A549 (cell line): ENCODE measurements around the gene B3GNT8. TPM values are rescaled to one million over a fixed set of nuclear protein-coding genes. Genes with fewer than 3 reads are reported as not detected.
A peak's percentile ranks its signal among the peaks of the same experiment; 100 is the strongest.

ENCODE experiments used
- ATAC-seq, 2 experiments: fragments of 200-7000 bp in 1 of 2; fragments of >200 bp in 1 of 2; cut with Nextera tagmentation in 1 of 2; cut with Tn5 transposase in 1 of 2; 3 replicates each; pipeline versions ENCODE4 v1.8.0 to v1.9.1; 2018 to 2020; ENCODE audit warnings: mild to moderate bottlenecking in 1 of 2, moderate library complexity in 1 of 2
- CTCF ChIA-PET: fragments of 300-600 bp; sonication (Branson Sonifier 250); formaldehyde crosslinking; extraction: SDS; loops from one replicate; lab custom pipeline; 2021; ENCODE audit warnings: antibody characterized with exemption, inconsistent platforms; lab: Yijun Ruan, JAX
- POLR2A ChIA-PET: fragments of 350-600 bp; formaldehyde crosslinking; extraction: SDS; loops from one replicate; lab custom pipeline; 2021; ENCODE audit warnings: antibody characterized with exemption, inconsistent platforms; lab: Yijun Ruan, JAX
- DNase-seq, 2 experiments: peaks; one replicate each; pipeline versions ENCODE4 v3.0.0 to v3.0.0-alpha.2; 2011 to 2016; ENCODE audit warnings: low read depth in 1 of 2, low spot score in 1 of 2
- FAIRE-seq: peaks from 2 replicates; lab custom pipeline; 2011; peaks lifted over from hg19 to GRCh38; lab: Jason Lieb, UNC
- H3K27ac ChIP-seq, 2 experiments: fragments of >200 bp; sonication (Bioruptor Twin); formaldehyde crosslinking; 3 replicates each; pipeline ENCODE4 v1.5.1; 2016 to 2017
- H3K4me1 ChIP-seq: fragments of >200 bp; sonication (Bioruptor Twin); formaldehyde crosslinking; 3 replicates; pipeline ENCODE4 v1.6.1; 2016
- H3K4me2 ChIP-seq: fragments of >200 bp; sonication (Bioruptor Twin); formaldehyde crosslinking; 3 replicates; pipeline ENCODE4 v1.6.1; 2016
- H3K4me3 ChIP-seq: fragments of >200 bp; sonication (Bioruptor Twin); formaldehyde crosslinking; 3 replicates; pipeline ENCODE4 v1.5.1; 2016
- H3K9me3 ChIP-seq: fragments of >200 bp; sonication (Bioruptor Twin); formaldehyde crosslinking; 3 replicates; pipeline ENCODE4 v1.6.1; 2016
- CBX2 ChIP-seq: fragments of 200-600 bp; sonication (generic); IDR thresholded peaks from 2 replicates; pipeline ENCODE4 v1.6.1; 2016; ENCODE audit warnings: low read depth, mild to moderate bottlenecking, borderline replicate concordance
- CHD4 ChIP-seq: fragments of 200-600 bp; sonication (generic); IDR thresholded peaks from 2 replicates; pipeline ENCODE4 v1.6.1; 2016; ENCODE audit warnings: antibody characterized with exemption, mild to moderate bottlenecking, borderline replicate concordance
- HOXB5 ChIP-seq: fragments of 250-450 bp; sonication (Bioruptor Pico); IDR thresholded peaks from 2 replicates; pipeline ENCODE4 v1.5.0; 2020; ENCODE audit warnings: mild to moderate bottlenecking, moderate library complexity
- KDM5A ChIP-seq: fragments of 200-600 bp; sonication (generic); IDR thresholded peaks from 2 replicates; pipeline ENCODE4 v1.6.1; 2016; ENCODE audit warnings: antibody characterized with exemption, mild to moderate bottlenecking
- MAFK ChIP-seq: fragments of 450-650 bp; IDR thresholded peaks from 2 replicates; pipeline ENCODE4 v1.6.1; 2014; ENCODE audit not compliant: partially characterized antibody
- RAD21 ChIP-seq, 2 experiments: fragments of >200 bp in 1 of 2; sonication (Bioruptor Twin) in 1 of 2; formaldehyde crosslinking in 1 of 2; IDR thresholded peaks in 1 of 2; conservative IDR thresholded peaks in 1 of 2; 2 replicates in 1 of 2; 3 replicates in 1 of 2; pipeline ENCODE4 v1.6.1; 2012 to 2018; ENCODE audit warnings: inconsistent platforms in 1 of 2
- RCOR1 ChIP-seq: fragments of 150-350 bp; IDR thresholded peaks from 2 replicates; pipeline ENCODE4 v1.6.1; 2014; ENCODE audit warnings: antibody characterized with exemption, low read length, low read depth
- SMC3 ChIP-seq: fragments of >200 bp; sonication (Bioruptor Twin); formaldehyde crosslinking; IDR thresholded peaks from 3 replicates; pipeline ENCODE4 v1.6.1; 2018; ENCODE audit warnings: inconsistent platforms
- SREBF2 ChIP-seq: fragments of 450-650 bp; IDR thresholded peaks from 2 replicates; pipeline ENCODE4 v1.6.1; 2014; ENCODE audit warnings: mild to moderate bottlenecking, moderate library complexity
- TP53 ChIP-seq: fragments of 250-450 bp; sonication (Bioruptor Pico); IDR thresholded peaks from 2 replicates; pipeline ENCODE4 v1.5.0; 2021; ENCODE audit warnings: mild to moderate bottlenecking, moderate library complexity
- ZFP36 ChIP-seq: fragments of 450-650 bp; IDR thresholded peaks from 2 replicates; pipeline ENCODE4 v1.6.1; 2014; ENCODE audit warnings: borderline replicate concordance; ENCODE audit not compliant: partially characterized antibody
- WGBS: methylation state at CpG from one replicate; pipeline ENCODE4 v1.1.6; 2017; ENCODE audit errors: missing lambda C conversion rate; 5-methylcytosine and 5-hydroxymethylcytosine counted together
- polyA plus RNA-seq, 4 experiments: library from polyadenylated mRNA; depleted of rRNA in 3 of 4; stranded (reverse); fragments of >200 nt; fragmentation: RNase III in 1 of 4; extraction: RNeasy Plus Mini Kit Qiagen cat#74134 plus additional on column Dnase treatment in 1 of 4; gene quantifications; 2 replicates in 3 of 4; 3 replicates in 1 of 4; pipeline ENCODE4 v1.2.3, GENCODE V29; 2011 to 2017
- TF ChIP-seq, protein P1 (sequence below): fragments of 250-450 bp; sonication (Bioruptor Pico); IDR thresholded peaks from 2 replicates; pipeline ENCODE4 v1.5.0; 2021; ENCODE audit warnings: mild to moderate bottlenecking, moderate library complexity, borderline replicate concordance
- TF ChIP-seq, protein P2 (sequence below): fragments of >200 bp; sonication (Bioruptor Twin); formaldehyde crosslinking; IDR thresholded peaks from 2 replicates; pipeline ENCODE4 v1.6.1; 2016
- TF ChIP-seq, protein P3 (sequence below): fragments of 150-350 bp; IDR thresholded peaks from 2 replicates; pipeline ENCODE4 v1.6.1; 2014; ENCODE audit warnings: low read depth, mild to moderate bottlenecking, low read length
- TF ChIP-seq, protein P4 (sequence below): fragments of >200 bp; sonication (Bioruptor Twin); formaldehyde crosslinking; IDR thresholded peaks from 3 replicates; pipeline ENCODE4 v1.5.1; 2016

B3GNT8 gene
- polyA plus RNA-seq, 2 of the 4 experiments (the other 2 are of a cell fraction) = not detected

DNA sequence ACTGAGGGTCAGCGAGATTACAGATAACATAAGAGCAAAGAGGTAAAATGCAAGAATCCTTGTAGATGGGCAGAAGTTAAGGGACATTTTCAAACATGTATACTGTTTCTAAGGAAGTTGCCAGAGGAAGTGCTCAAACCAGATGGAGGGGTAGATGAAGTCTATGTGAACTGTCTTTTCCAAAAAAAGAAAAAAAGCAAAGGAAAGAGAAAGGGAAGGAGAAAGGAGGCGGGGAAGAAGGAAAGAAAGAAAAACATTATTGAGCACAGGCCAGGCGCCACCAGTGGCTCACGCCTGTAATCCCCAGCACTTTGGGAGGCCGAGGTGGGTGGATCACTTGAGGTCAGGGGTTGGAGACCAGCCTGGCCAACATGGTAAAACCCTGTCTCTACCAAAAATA, 7.3 kb upstream of the B3GNT8 start:
- POLR2A ChIA-PET = no interaction called here
- no peak for TF ChIP-seq MAFK
- no peak for TF ChIP-seq RCOR1
- TF ChIP-seq, protein P1, sequence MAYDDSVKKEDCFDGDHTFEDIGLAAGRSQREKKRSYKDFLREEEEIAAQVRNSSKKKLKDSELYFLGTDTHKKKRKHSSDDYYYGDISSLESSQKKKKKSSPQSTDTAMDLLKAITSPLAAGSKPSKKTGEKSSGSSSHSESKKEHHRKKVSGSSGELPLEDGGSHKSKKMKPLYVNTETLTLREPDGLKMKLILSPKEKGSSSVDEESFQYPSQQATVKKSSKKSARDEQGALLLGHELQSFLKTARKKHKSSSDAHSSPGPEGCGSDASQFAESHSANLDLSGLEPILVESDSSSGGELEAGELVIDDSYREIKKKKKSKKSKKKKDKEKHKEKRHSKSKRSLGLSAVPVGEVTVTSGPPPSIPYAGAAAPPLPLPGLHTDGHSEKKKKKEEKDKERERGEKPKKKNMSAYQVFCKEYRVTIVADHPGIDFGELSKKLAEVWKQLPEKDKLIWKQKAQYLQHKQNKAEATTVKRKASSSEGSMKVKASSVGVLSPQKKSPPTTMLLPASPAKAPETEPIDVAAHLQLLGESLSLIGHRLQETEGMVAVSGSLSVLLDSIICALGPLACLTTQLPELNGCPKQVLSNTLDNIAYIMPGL (CRISPR knock-in tag) = no peak
- TF ChIP-seq SMC3 = no peak
- TF ChIP-seq CHD4 = no peak
- ATAC-seq = no peak
- CTCF ChIA-PET = interaction anchor here (0.6 to 7.3 kb wide), 8 partner anchors 10 to 129 kb away, joined by 3 to 158 read pairs (median 4); no protein-coding TSS in a partner anchor
- Histone ChIP-seq H3K27ac (no peak overlapping the region), H3K4me3 (no peak overlapping the region), H3K4me2 (no peak overlapping the region), H3K4me1 (peaks cover 10% of the 10 kb centered on the region; the same call in 2 of the 3 replicates), H3K9me3 (no peaks in the 10 kb centered on the region)
- peak; percentile 54 for FAIRE-seq
- 88% methylated on average over 5 of the region's 5 CpGs for WGBS
- no peak for DNase-seq

DNA sequence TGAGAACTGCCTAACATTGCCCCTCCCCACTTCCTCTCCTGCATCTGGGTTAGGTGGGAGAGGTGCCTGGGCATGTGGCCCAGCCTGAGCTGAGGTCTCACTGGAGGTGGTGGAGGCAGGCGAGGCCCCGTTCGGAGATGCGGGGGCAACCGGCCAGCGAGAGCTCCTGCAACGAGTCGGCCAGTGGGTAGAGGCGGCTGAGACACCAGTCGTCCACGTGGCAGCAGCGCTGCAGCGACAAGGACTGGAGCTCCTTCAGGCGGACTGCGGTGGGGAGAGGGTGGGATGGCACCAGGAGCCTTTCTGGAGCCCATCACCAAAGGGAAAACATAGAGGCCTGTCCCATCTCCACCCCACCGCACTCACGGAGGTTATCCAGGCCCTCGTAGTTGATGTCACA, 6.0 kb upstream of the B3GNT8 start:
- H3K4me2 ChIP-seq = no peak overlapping the region
- peaks cover under 1% of the 10 kb centered on the region; the same call in 2 of the 3 replicates for H3K4me1 ChIP-seq
- H3K4me3 ChIP-seq = no peak overlapping the region
- no peak overlapping the region; a peak in 1 of 6 replicates for H3K27ac ChIP-seq
- TF ChIP-seq CBX2 (no peak), TP53 (CRISPR knock-in tag) (no peak), HOXB5 (CRISPR knock-in tag) (no peak), RCOR1 (no peak), SREBF2 (no peak), RAD21 (conservative IDR thresholded peaks at IDR 0.05 in 1 of 2, IDR thresholded peaks at IDR 0.05 in 1 of 2) (no peak), KDM5A (no peak), ZFP36 (no peak)
- TF ChIP-seq, protein P2, sequence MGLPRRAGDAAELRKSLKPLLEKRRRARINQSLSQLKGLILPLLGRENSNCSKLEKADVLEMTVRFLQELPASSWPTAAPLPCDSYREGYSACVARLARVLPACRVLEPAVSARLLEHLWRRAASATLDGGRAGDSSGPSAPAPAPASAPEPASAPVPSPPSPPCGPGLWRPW = no peak
- TF ChIP-seq, protein P3, sequence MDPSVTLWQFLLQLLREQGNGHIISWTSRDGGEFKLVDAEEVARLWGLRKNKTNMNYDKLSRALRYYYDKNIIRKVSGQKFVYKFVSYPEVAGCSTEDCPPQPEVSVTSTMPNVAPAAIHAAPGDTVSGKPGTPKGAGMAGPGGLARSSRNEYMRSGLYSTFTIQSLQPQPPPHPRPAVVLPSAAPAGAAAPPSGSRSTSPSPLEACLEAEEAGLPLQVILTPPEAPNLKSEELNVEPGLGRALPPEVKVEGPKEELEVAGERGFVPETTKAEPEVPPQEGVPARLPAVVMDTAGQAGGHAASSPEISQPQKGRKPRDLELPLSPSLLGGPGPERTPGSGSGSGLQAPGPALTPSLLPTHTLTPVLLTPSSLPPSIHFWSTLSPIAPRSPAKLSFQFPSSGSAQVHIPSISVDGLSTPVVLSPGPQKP = no peak
- TF ChIP-seq, protein P4, sequence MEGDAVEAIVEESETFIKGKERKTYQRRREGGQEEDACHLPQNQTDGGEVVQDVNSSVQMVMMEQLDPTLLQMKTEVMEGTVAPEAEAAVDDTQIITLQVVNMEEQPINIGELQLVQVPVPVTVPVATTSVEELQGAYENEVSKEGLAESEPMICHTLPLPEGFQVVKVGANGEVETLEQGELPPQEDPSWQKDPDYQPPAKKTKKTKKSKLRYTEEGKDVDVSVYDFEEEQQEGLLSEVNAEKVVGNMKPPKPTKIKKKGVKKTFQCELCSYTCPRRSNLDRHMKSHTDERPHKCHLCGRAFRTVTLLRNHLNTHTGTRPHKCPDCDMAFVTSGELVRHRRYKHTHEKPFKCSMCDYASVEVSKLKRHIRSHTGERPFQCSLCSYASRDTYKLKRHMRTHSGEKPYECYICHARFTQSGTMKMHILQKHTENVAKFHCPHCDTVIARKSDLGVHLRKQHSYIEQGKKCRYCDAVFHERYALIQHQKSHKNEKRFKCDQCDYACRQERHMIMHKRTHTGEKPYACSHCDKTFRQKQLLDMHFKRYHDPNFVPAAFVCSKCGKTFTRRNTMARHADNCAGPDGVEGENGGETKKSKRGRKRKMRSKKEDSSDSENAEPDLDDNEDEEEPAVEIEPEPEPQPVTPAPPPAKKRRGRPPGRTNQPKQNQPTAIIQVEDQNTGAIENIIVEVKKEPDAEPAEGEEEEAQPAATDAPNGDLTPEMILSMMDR = no peak
- WGBS = 94% methylated on average over 18 of the region's 18 CpGs
- ATAC-seq = no peak
- DNase-seq = no peak
- H3K9me3 ChIP-seq = no peaks in the 10 kb centered on the region
- ChIA-PET CTCF (interaction anchor here (0.7 to 8.1 kb wide), 9 partner anchors 9 to 1493 kb away, joined by 3 to 57 read pairs (median 5); no protein-coding TSS in a partner anchor), POLR2A (no interaction called here)
- no peak for FAIRE-seq
